GM21825 (cell line): ENCODE results near the gene ATRN.
"Not testable (repeated sequence)": the region's sequence is repeated elsewhere in the genome, so short reads cannot be mapped to it uniquely, and the experiment has no call there.

Source experiments
- ATAC-seq: cut with Tn5 transposase; IDR thresholded peaks from one replicate; pipeline ENCODE4 v1.9.1; 2021; ENCODE audit warnings: mild to moderate bottlenecking, moderate library complexity; ENCODE audit not compliant: unreplicated experiment

ATRN gene

GRCh38 chr20:3560578-3560977, 89.8 kb downstream of the ATRN start:
- ATAC-seq = no peak

- ATAC-seq = no peak
Observed at GRCh38 chr20:3563133-3563532, 92.3 kb downstream of the ATRN start.

- no peak for ATAC-seq
Observed at GRCh38 chr20:3563548-3564177, 92.8 kb downstream of the ATRN start.

- no peak for ATAC-seq
Observed at GRCh38 chr20:3565851-3566250, 95.0 kb downstream of the ATRN start.

GRCh38 chr20:3572151-3572550, 101.3 kb downstream of the ATRN start:
- no peak for ATAC-seq

GRCh38 chr20:3576363-3576762, 105.5 kb downstream of the ATRN start:
- no peak for ATAC-seq

- ATAC-seq = no peak
Observed at GRCh38 chr20:3577366-3577765, 106.5 kb downstream of the ATRN start.

- ATAC-seq = no peak
Observed at GRCh38 chr20:3580412-3580811, 109.6 kb downstream of the ATRN start.

- ATAC-seq = no peak
Observed at GRCh38 chr20:3583765-3584164, 112.9 kb downstream of the ATRN start.

- no peak for ATAC-seq
Observed at GRCh38 chr20:3586093-3586492, 115.3 kb downstream of the ATRN start.

- ATAC-seq = no peak
Observed at GRCh38 chr20:3590164-3590563, 119.3 kb downstream of the ATRN start.

- no peak for ATAC-seq
Observed at GRCh38 chr20:3592931-3593330, 122.1 kb downstream of the ATRN start.

- no peak for ATAC-seq
Observed at GRCh38 chr20:3595541-3595940, 124.7 kb downstream of the ATRN start.

- no peak for ATAC-seq
Observed at GRCh38 chr20:3603108-3603507, 132.3 kb downstream of the ATRN start.

- ATAC-seq = not testable (repeated sequence)
Observed at GRCh38 chr20:3605386-3605886, 134.6 kb downstream of the ATRN start.

- no peak for ATAC-seq
Observed at GRCh38 chr20:3606021-3606420, 135.2 kb downstream of the ATRN start.

GRCh38 chr20:3611901-3612300, 141.1 kb downstream of the ATRN start:
- no peak for ATAC-seq

GRCh38 chr20:3612795-3613572, 142.2 kb downstream of the ATRN start:
- no peak for ATAC-seq

- no peak for ATAC-seq
Observed at GRCh38 chr20:3613821-3614440, 143.1 kb downstream of the ATRN start.

- no peak for ATAC-seq
Observed at GRCh38 chr20:3614466-3614865, 143.6 kb downstream of the ATRN start.

- not testable (repeated sequence) for ATAC-seq
Observed at GRCh38 chr20:3615171-3615840, 144.5 kb downstream of the ATRN start.
